Fibroblast of lung (primary cell): ENCODE results near the gene NOX3.

Source experiments
- CTCF ChIP-seq, 2 donors: IDR thresholded peaks in 1 of 2; conservative IDR thresholded peaks in 1 of 2; 1 replicate in 1 of 2; 2 replicates in 1 of 2; pipeline ENCODE4 v1.5.1; 2011 to 2012; ENCODE audit warnings: low read length in 2 of 2, control low read depth in 1 of 2, inconsistent platforms in 1 of 2, low read depth in 1 of 2, mild to moderate bottlenecking in 1 of 2
- EZH2 ChIP-seq: IDR thresholded peaks from 2 replicates; pipeline ENCODE4 v1.5.1; 2012; ENCODE audit warnings: low read length, control low read depth, mild to moderate bottlenecking; ENCODE audit errors: missing control alignments

- TF ChIP-seq CTCF (conservative IDR thresholded peaks at IDR 0.05 in 1 of 2, IDR thresholded peaks at IDR 0.05 in 1 of 2; ENCODE audit: low read depth in 1 of 2, low read length in 2 of 2) (no peak), EZH2 (no peak)
These were observed 5.9 kb upstream of the NOX3 start for GRCh38 chr6:155461556-155461955.
